Stimulated activated CD8-positive, alpha-beta memory T cell treated with anti-CD3 and anti-CD28 coated beads, Interleukin-7, amount 100 ng/mL, for 1 hour (primary cell): ENCODE data around the gene RPRML.
A peak's percentile ranks its signal among the peaks of the same experiment; 100 is the strongest.

ENCODE experiments used
- DNase-seq, 2 donors: peaks; one replicate each; pipeline ENCODE4 v3.0.0-alpha.2; 2020; ENCODE audit warnings: low read depth in 2 of 2

RPRML gene

DNA sequence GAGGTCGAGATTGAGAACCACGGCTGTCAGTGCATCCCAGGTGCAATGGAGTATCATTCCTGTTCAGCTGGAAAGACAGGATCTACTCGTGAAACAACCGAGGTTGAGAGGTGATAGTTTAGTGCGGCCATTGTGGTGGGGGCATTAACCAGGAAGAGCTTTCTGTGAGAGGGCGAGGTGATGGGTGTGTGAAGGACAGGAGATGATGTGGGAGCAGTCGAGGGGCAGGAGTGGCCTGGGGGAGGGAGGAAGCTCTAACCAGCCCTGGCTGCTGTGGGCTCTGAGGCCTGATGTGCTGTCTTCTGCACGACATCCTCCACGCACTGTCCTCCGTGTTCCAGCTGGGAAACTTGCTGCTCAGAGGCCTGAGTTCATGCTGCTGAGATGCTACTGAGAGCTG is 34.1 kb downstream of the RPRML start:
- no peak for DNase-seq

- DNase-seq: no peak
Observed at GRCh38 chr17:46943501-46944393, 35.3 kb downstream of the RPRML start.

DNA sequence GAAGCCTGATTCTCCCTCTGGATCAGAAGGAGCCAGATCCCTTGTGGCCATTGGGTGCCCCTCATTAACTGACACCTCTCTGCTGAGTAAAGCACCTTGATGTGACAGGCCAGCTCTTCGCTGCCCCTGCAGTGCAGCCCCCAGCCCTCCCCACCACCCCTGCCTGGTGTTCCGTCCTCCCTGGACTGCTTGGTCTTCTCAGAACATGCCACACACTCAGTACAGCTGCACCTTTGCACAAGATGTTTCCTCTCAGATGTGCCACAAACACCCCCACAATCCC is 35.9 kb downstream of the RPRML start:
- no peak for DNase-seq

- no peak for DNase-seq
Observed at GRCh38 chr17:46942441-46943217, 36.4 kb downstream of the RPRML start.

- peak; percentile 17 to 39 for DNase-seq
Observed at GRCh38 chr17:46940692-46941404, 38.2 kb downstream of the RPRML start.

- no peak for DNase-seq
Observed at GRCh38 chr17:46935658-46936266, 43.3 kb downstream of the RPRML start.

DNA sequence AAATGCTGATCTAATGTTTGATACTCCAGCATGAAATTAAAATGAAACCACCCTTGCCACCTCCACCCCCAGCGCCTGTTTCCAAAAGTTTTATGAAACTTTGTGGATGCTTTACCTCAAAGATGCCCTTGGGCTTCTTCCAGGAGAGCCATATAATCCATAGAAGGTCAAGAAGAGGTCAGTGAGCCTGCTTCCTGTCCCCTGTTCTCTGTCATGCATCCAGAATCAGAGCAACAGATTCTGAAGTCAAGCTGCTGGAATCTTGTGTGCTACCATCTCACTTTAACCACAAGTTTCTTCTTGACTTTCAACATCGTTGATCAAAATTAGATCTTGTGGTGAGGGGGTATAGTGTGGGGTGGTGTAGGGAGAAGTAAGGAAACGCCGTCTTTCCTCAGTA is 47.5 kb downstream of the RPRML start:
- no peak for DNase-seq

DNA sequence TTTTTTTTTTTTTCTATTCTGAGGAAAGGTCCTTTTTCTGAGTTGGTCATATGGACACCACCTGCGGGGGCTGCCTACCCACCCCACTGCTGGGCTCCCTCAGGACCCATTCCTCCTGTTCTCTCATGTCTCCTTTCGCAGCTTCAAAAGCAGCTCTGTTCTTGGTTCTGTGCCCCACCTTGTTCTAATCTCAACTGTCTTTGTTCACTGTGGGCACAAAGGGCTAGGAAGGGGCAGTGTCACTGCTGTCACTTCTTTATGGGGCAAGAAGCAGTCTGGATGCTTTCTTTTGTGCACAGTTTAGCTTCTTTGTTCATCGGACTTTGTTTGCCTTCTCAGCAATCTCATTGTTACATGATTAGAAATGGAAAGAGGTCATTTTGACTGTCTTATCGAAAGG is 49.0 kb downstream of the RPRML start:
- no peak for DNase-seq

- DNase-seq: no peak
Observed at GRCh38 chr17:46929413-46929812, 49.6 kb downstream of the RPRML start.

DNA sequence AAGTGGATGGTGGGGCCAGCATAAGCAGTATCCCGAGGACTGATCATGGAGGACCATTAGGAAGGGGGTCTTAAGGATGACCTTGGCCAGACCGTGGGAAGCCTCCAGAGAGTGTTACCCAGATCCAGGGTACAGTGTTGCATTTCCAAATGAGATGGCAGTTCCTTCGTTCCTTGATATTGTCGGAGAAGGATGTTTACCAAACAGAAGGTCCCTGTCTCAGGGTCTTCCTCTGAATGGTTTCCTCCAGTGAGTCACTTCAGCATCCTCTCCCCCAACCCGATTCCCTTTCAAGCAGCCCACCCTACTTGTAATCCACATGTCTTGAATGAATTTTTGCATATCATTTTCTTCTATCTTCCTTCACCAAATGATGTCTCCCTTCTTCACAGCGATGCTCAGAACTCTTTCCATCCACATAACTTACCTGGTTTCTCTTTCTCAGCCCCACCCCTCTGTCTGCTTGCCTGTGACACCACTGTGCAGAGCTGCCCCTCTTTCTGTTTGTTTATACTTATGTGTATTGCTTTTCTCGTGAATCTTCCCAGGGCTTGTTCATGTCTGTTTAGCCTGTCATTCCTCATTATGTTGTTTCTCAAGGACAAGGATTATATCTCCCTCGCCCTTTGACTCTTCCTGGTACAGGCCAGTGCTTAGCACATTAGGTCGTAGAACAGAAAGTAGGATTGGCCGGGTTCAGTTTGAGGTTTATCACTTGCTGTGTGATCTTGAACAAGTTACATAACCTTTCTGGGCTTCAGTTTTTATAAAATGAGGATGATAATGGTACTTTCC is 50.4 kb downstream of the RPRML start:
- DNase-seq: no peak
